ENCODE results near the gene MMP24OS.

The MMP24OS gene

GRCh38 chr20:35305682-35306556 is 28.0 kb upstream of the MMP24OS start:
- peak in 1 of 2 experiments; percentile 42 for DNase-seq

GRCh38 chr20:35304956-35305355 is 27.0 kb upstream of the MMP24OS start:
- DNase-seq: no peak

GRCh38 chr20:35303735-35304491 is 26.0 kb upstream of the MMP24OS start:
- peak; percentile 75 to 83 for DNase-seq

GRCh38 chr20:35303382-35303734 is 25.4 kb upstream of the MMP24OS start:
- no peak for DNase-seq

- no peak for DNase-seq
Measured at GRCh38 chr20:35302421-35303335, 24.8 kb upstream of the MMP24OS start.

GRCh38 chr20:35301426-35301825 is 23.5 kb upstream of the MMP24OS start:
- no peak for DNase-seq

- DNase-seq: no peak
Measured at GRCh38 chr20:35300469-35301262, 22.7 kb upstream of the MMP24OS start.

- DNase-seq: no peak
Measured at GRCh38 chr20:35299780-35300179, 21.9 kb upstream of the MMP24OS start.

GRCh38 chr20:35298264-35298663 is 20.3 kb upstream of the MMP24OS start:
- no peak for DNase-seq

- no peak for DNase-seq
Measured at GRCh38 chr20:35297740-35298139, 19.8 kb upstream of the MMP24OS start.

- DNase-seq: no peak
Measured at GRCh38 chr20:35297155-35297554, 19.2 kb upstream of the MMP24OS start.

GRCh38 chr20:35296101-35296554 is 18.2 kb upstream of the MMP24OS start:
- DNase-seq: peak in 1 of 2 experiments; percentile 12

GRCh38 chr20:35295674-35296073 is 17.8 kb upstream of the MMP24OS start:
- no peak for DNase-seq

- DNase-seq: no peak
Measured at GRCh38 chr20:35295058-35295457, 17.1 kb upstream of the MMP24OS start.

- no peak for DNase-seq
Measured at GRCh38 chr20:35294293-35294685, 16.4 kb upstream of the MMP24OS start.

GRCh38 chr20:35293303-35294292 is 15.7 kb upstream of the MMP24OS start:
- DNase-seq: no peak

- DNase-seq: no peak
Measured at GRCh38 chr20:35292504-35293285, 14.8 kb upstream of the MMP24OS start.

GRCh38 chr20:35291654-35292503 is 14.0 kb upstream of the MMP24OS start, which contains the start of gene FAM83C:
TSS of gene FAM83C (minus strand) at chr20:35292425. CDS start at chr20:35292304, 121 bp downstream.
- DNase-seq: no peak

Measured in SHP77 (cell line).